Kidney (tissue), 14 donors: Measurements from ENCODE around the gene CPA4. TPM values are rescaled to one million over a fixed set of nuclear protein-coding genes. Genes with fewer than 3 reads are reported as not detected.

Source experiments
- DNase-seq, 5 donors: peaks; one replicate each; pipeline ENCODE4 v3.0.0-alpha.2; 2013 to 2020
- FAIRE-seq: peaks from 2 replicates; lab custom pipeline; 2012; peaks lifted over from hg19 to GRCh38; lab: Jason Lieb, UNC
- H3K27ac ChIP-seq, 2 donors: one replicate each; pipeline ENCODE4 v1.7.0; 2013; ENCODE audit warnings: low read depth in 2 of 2, low read length in 2 of 2, inconsistent platforms in 1 of 2
- H3K27me3 ChIP-seq: one replicate; pipeline ENCODE4 v1.7.1; 2013; ENCODE audit warnings: low read length, inconsistent platforms; ENCODE audit not compliant: control insufficient read depth, insufficient read depth
- H3K36me3 ChIP-seq, 3 donors: one replicate each; pipeline versions ENCODE4 v1.7.0 to v1.7.1; 2013; ENCODE audit warnings: low read length in 3 of 3, control low read depth in 1 of 3, inconsistent platforms in 1 of 3; ENCODE audit not compliant: insufficient read depth in 3 of 3, control insufficient read depth in 2 of 3
- H3K4me1 ChIP-seq, 3 donors: one replicate each; pipeline versions ENCODE4 v1.7.0 to v1.7.1; 2013; ENCODE audit warnings: low read length in 3 of 3, inconsistent platforms in 1 of 3, low read depth in 1 of 3; ENCODE audit not compliant: control insufficient read depth in 2 of 3, insufficient read depth in 2 of 3
- H3K4me3 ChIP-seq, 3 donors: one replicate each; pipeline versions ENCODE4 v1.7.0 to v1.8.1; 2013; ENCODE audit warnings: low read length in 3 of 3, control low read depth in 1 of 3, inconsistent platforms in 1 of 3
- H3K9ac ChIP-seq, 3 donors: one replicate each; pipeline versions ENCODE4 v1.7.0 to v1.7.1; 2013; ENCODE audit warnings: low read length in 3 of 3, control low read depth in 1 of 3, inconsistent platforms in 1 of 3
- H3K9me3 ChIP-seq, 3 donors: one replicate each; pipeline versions ENCODE4 v1.7.0 to v1.7.1; 2013; ENCODE audit warnings: low read length in 3 of 3, control low read depth in 1 of 3, inconsistent platforms in 1 of 3; ENCODE audit not compliant: control insufficient read depth in 2 of 3, insufficient read depth in 1 of 3
- CTCF ChIP-seq: IDR thresholded peaks from 3 replicates; pipeline ENCODE4 v1.5.1; 2012; ENCODE audit warnings: mild to moderate bottlenecking, moderate library complexity, borderline replicate concordance; ENCODE audit not compliant: insufficient read depth; ENCODE audit errors: extremely low read depth
- intact Hi-C: fragments of 100-400 bp; cut with DNase I; formaldehyde crosslinking; loops from one replicate; pipeline ENCODE4 v1.11.1; 2022
- polyA plus RNA-seq: library from polyadenylated mRNA; stranded (reverse); fragments of 350-450 nt; fragmentation: Illumina TruSeq; extraction: RNeasy Lipid Tissue Mini Kit (QIAGEN cat#74804); gene quantifications from one replicate; pipeline ENCODE4 v1.2.3, GENCODE V29; 2014; ENCODE audit warnings: low read depth, low replicate concordance; ENCODE audit not compliant: insufficient read depth
- total RNA-seq: library from RNA; stranded (reverse); fragmentation: NEBNext Ultra II Directional; extraction: Animal tissue kit (Norgen Biotek cat#: 25700); gene quantifications from one replicate; pipeline ENCODE4 v1.2.1, GENCODE V29; 2021
- donor health status: control.
- donor health status: control.
- donor health status: control.
- donor health status: control.
- donor health status: control.
- donor health status: DM: yes; HTN: yes; CAD: no.
- donor health status: Normal renal cell carcinoma (clear cell type).

The CPA4 gene
- total and polyA plus RNA-seq, 2 donors from 2014 or later = 1.1 TPM; not detected in 1

- H3K4me1 ChIP-seq = no peaks in the 10 kb centered on the region
- intact Hi-C loops = no loop called here
- no peak for FAIRE-seq
These were observed 52.2 kb downstream of the CPA4 start for GRCh38 chr7:130345136-130345535.

GRCh38 chr7:130345725-130346124 is 52.8 kb downstream of the CPA4 start:
- H3K4me1 ChIP-seq = peaks cover 0 to 3% (median 0%) of the 10 kb centered on the region in 3 donors
- H3K27ac ChIP-seq = no peak overlapping the region
- H3K9me3 ChIP-seq = no peaks in the 10 kb centered on the region
- no peak for TF ChIP-seq CTCF
- intact Hi-C loops = no loop called here
- no peak overlapping the region for H3K4me3 ChIP-seq
- H3K27me3 ChIP-seq = no peaks in the 10 kb centered on the region
- FAIRE-seq = no peak
- no peak for DNase-seq
- no peak overlapping the region for H3K9ac ChIP-seq
- H3K36me3 ChIP-seq = no peaks in the 10 kb centered on the region

More at GRCh38 chr7:130345136-130345535, 52.2 kb downstream of the CPA4 start:
- Histone ChIP-seq H3K9me3 (no peaks in the 10 kb centered on the region), H3K27me3 (no peaks in the 10 kb centered on the region), H3K36me3 (no peaks in the 10 kb centered on the region), H3K9ac (no peak overlapping the region), H3K4me3 (no peak overlapping the region), H3K27ac (no peak overlapping the region)
- DNase-seq = no peak
- no peak for TF ChIP-seq CTCF

GRCh38 chr7:130346177-130346905 is 53.4 kb downstream of the CPA4 start:
- no peak for DNase-seq
- Histone ChIP-seq H3K4me1 (peaks cover 2 to 4% (median 2%) of the 10 kb centered on the region in 3 donors), H3K9ac (no peak overlapping the region), H3K27me3 (no peaks in the 10 kb centered on the region), H3K36me3 (no peaks in the 10 kb centered on the region), H3K9me3 (no peaks in the 10 kb centered on the region), H3K4me3 (no peak overlapping the region), H3K27ac (no peak overlapping the region)
- FAIRE-seq = no peak
- TF ChIP-seq CTCF = no peak
- intact Hi-C loops = no loop called here

GRCh38 chr7:130346941-130347340 is 54.0 kb downstream of the CPA4 start:
- Histone ChIP-seq H3K36me3 (no peaks in the 10 kb centered on the region), H3K27me3 (no peaks in the 10 kb centered on the region), H3K9ac (no peak overlapping the region), H3K4me1 (peaks cover 2 to 4% (median 4%) of the 10 kb centered on the region in 3 donors), H3K9me3 (no peaks in the 10 kb centered on the region), H3K4me3 (no peak overlapping the region), H3K27ac (no peak overlapping the region)
- FAIRE-seq (no peak), DNase-seq (no peak)
- intact Hi-C loops = no loop called here
- no peak for TF ChIP-seq CTCF
